Left colon (tissue), 2 donors: Measurements from ENCODE around the gene CD7. TPM values are rescaled to one million over a fixed set of nuclear protein-coding genes. Genes with fewer than 3 reads are reported as not detected.

Experiments
- ATAC-seq: fragments of 200-7000 bp; cut with Tn5 transposase; one replicate; pipeline ENCODE4 v1.9.1; 2020; ENCODE audit warnings: mild to moderate bottlenecking, moderate library complexity
- DNase-seq, 2 donors: peaks; one replicate each; pipeline ENCODE4 v3.0.0-alpha.2; 2020
- intact Hi-C, 2 donors: fragments of 100-400 bp; cut with DNase I in 1 of 2; cut with micrococcal nuclease in 1 of 2; formaldehyde crosslinking; loops; one replicate each; pipeline versions ENCODE4 v1.11.2 to v1.14.0; 2022; cut with DNase I, micrococcal nuclease
- total RNA-seq, 2 donors: library from RNA; stranded (reverse); fragmentation: NEBNext Ultra II Directional; extraction: Animal tissue kit (Norgen Biotek cat#: 25700); gene quantifications; one replicate each; pipeline ENCODE4 v1.2.1, GENCODE V29; 2021
- donor health status: DM: no; HTN: no; CAD: no.
- donor health status: DM: yes; HTN: yes; CAD: no.

Gene CD7
- total RNA-seq, 2 donors from 2014 or later: 5.2 to 10.0 TPM

- peak in 1 of 2 donors; percentile 62 for DNase-seq
- intact Hi-C loops: no loop called here
- ATAC-seq: peak; percentile 8
These were observed 15.4 kb upstream of the CD7 start for GRCh38 chr17:82332669-82333278.

GRCh38 chr17:82331345-82331939 is 14.0 kb upstream of the CD7 start:
- intact Hi-C loops: no loop called here

GRCh38 chr17:82330322-82331239 is 13.2 kb upstream of the CD7 start:
- intact Hi-C loops: no loop called here
- peak; percentile 72 to 74 for DNase-seq
- ATAC-seq: peak; percentile 2

More at GRCh38 chr17:82331345-82331939, 14.0 kb upstream of the CD7 start:
- ATAC-seq (peak; percentile 15), DNase-seq (peak in 1 of 2 donors; percentile 65)

- ATAC-seq (no peak), DNase-seq (no peak)
- intact Hi-C loops: loop anchor here (10.0 kb wide), 1 partner anchor 95 kb away; no protein-coding TSS in a partner anchor
These were observed 12.4 kb upstream of the CD7 start for GRCh38 chr17:82329683-82330321.

- intact Hi-C loops: loop anchor here (10.0 kb wide), 1 partner anchor 94 kb away; no protein-coding TSS in a partner anchor
- DNase-seq (peak in 1 of 2 donors; percentile 37), ATAC-seq (no peak)
These were observed 11.6 kb upstream of the CD7 start for GRCh38 chr17:82328994-82329507.

- intact Hi-C loops: loop anchor here (10.0 kb wide), 1 partner anchor 94 kb away; no protein-coding TSS in a partner anchor
- DNase-seq (peak; percentile 83 to 90), ATAC-seq (peak; percentile 64)
These were observed 11.0 kb upstream of the CD7 start for GRCh38 chr17:82328141-82328993.

- intact Hi-C loops: loop anchor here (10.0 kb wide), 1 partner anchor 93 kb away; no protein-coding TSS in a partner anchor
- DNase-seq: no peak
These were observed 10.3 kb upstream of the CD7 start for GRCh38 chr17:82327757-82328140.

GRCh38 chr17:82327289-82327688 is 9.9 kb upstream of the CD7 start:
- intact Hi-C loops: loop anchor here (10.0 kb wide), 1 partner anchor 92 kb away; no protein-coding TSS in a partner anchor
- DNase-seq: peak in 1 of 2 donors; percentile 5
- no peak for ATAC-seq

More at GRCh38 chr17:82327757-82328140, 10.3 kb upstream of the CD7 start:
- ATAC-seq: no peak

- ATAC-seq: no peak
- intact Hi-C loops: loop anchor here (10.0 kb wide), 1 partner anchor 91 kb away; no protein-coding TSS in a partner anchor
- DNase-seq: peak in 1 of 2 donors; percentile 16
These were observed 8.1 kb upstream of the CD7 start for GRCh38 chr17:82325286-82326180.

- intact Hi-C loops: loop anchor here (10.0 kb wide), 1 partner anchor 90 kb away; no protein-coding TSS in a partner anchor
- peak; percentile 33 for ATAC-seq
- peak in 1 of 2 donors; percentile 71 for DNase-seq
These were observed 7.3 kb upstream of the CD7 start for GRCh38 chr17:82324566-82325285.

- ATAC-seq (no peak), DNase-seq (peak in 1 of 2 donors; percentile 15)
- intact Hi-C loops: loop anchor here (10.0 kb wide), 1 partner anchor 89 kb away; no protein-coding TSS in a partner anchor
These were observed 6.3 kb upstream of the CD7 start for GRCh38 chr17:82323514-82324234.

- intact Hi-C loops: loop anchor here (10.0 kb wide), 1 partner anchor 88 kb away; no protein-coding TSS in a partner anchor
- no peak for ATAC-seq
- DNase-seq: peak in 1 of 2 donors; percentile 6
These were observed 5.4 kb upstream of the CD7 start for GRCh38 chr17:82322526-82323453.

GRCh38 chr17:82321947-82322466 is 4.6 kb upstream of the CD7 start:
- ATAC-seq (no peak), DNase-seq (peak in 1 of 2 donors; percentile 9)
- intact Hi-C loops: loop anchor here (10.0 kb wide), 1 partner anchor 87 kb away; no protein-coding TSS in a partner anchor
